Neural progenitor cell (in vitro differentiated cells): ENCODE data around the gene VWA5B2. TPM values are rescaled to one million over a fixed set of nuclear protein-coding genes. Genes with fewer than 3 reads are reported as not detected.
A peak's percentile ranks its signal among the peaks of the same experiment; 100 is the strongest.

Source experiments
- DNase-seq: peaks from one replicate; pipeline ENCODE4 v3.0.0-alpha.2; 2016; ENCODE audit warnings: low spot score
- H2AFZ ChIP-seq: fragments of 200-600 bp; sonication (generic); replicated peaks from 2 replicates; pipeline ENCODE4 v1.6.1; 2016; ENCODE audit warnings: antibody characterized with exemption
- H3F3A ChIP-seq: fragments of 200-600 bp; sonication (generic); 2 replicates; pipeline ENCODE4 v1.6.1; 2016; ENCODE audit warnings: antibody characterized with exemption, low read depth
- H3K27ac ChIP-seq: fragments of 200-600 bp; sonication (generic); 2 replicates; pipeline ENCODE4 v1.5.1; 2016; ENCODE audit warnings: mild to moderate bottlenecking
- H3K27me3 ChIP-seq: fragments of 200-600 bp; sonication (generic); 2 replicates; pipeline ENCODE4 v1.6.1; 2016; ENCODE audit warnings: mild to moderate bottlenecking, moderate library complexity
- H3K36me3 ChIP-seq: fragments of 200-600 bp; sonication (generic); 2 replicates; pipeline ENCODE4 v1.5.1; 2016
- H3K4me1 ChIP-seq: fragments of 200-600 bp; sonication (generic); 2 replicates; pipeline ENCODE4 v1.6.1; 2016; ENCODE audit warnings: mixed run types
- H3K4me2 ChIP-seq: fragments of 200-600 bp; sonication (generic); 2 replicates; pipeline ENCODE4 v1.6.1; 2016
- H3K4me3 ChIP-seq: fragments of 200-600 bp; sonication (generic); 2 replicates; pipeline ENCODE4 v1.5.1; 2016
- H3K79me2 ChIP-seq: fragments of 200-600 bp; sonication (generic); 2 replicates; pipeline ENCODE4 v1.6.1; 2016; ENCODE audit warnings: low read depth
- H3K9ac ChIP-seq: fragments of 200-600 bp; sonication (generic); 2 replicates; pipeline ENCODE4 v1.6.1; 2016
- H3K9me3 ChIP-seq: fragments of 200-600 bp; sonication (generic); 2 replicates; pipeline ENCODE4 v1.5.1; 2016; ENCODE audit warnings: low read depth
- H4K20me1 ChIP-seq: fragments of 200-600 bp; sonication (generic); 2 replicates; pipeline ENCODE4 v1.6.1; 2016; ENCODE audit warnings: low read depth
- H3K27ac Mint-ChIP-seq: 3 replicates; pipeline ENCODE4 v1.8.0; 2021; ENCODE audit warnings: mixed read lengths
- H3K27me3 Mint-ChIP-seq: 2 replicates; pipeline ENCODE4 v1.8.0; 2022; ENCODE audit warnings: low read depth, mild to moderate bottlenecking, inconsistent platforms, moderate library complexity, mixed read lengths; ENCODE audit not compliant: insufficient read depth
- H3K36me3 Mint-ChIP-seq: 3 replicates; pipeline ENCODE4 v1.8.0; 2021; ENCODE audit warnings: mixed read lengths
- H3K4me1 Mint-ChIP-seq: 3 replicates; pipeline ENCODE4 v1.8.0; 2021; ENCODE audit warnings: mixed read lengths
- H3K4me3 Mint-ChIP-seq: 3 replicates; pipeline ENCODE4 v1.8.0; 2021; ENCODE audit warnings: mild to moderate bottlenecking, moderate library complexity, mixed read lengths
- H3K9me3 Mint-ChIP-seq: 3 replicates; pipeline ENCODE4 v1.8.0; 2020; ENCODE audit warnings: mixed read lengths
- CTCF ChIP-seq: fragments of 200-600 bp; sonication (generic); IDR thresholded peaks from 2 replicates; pipeline ENCODE4 v1.5.1; 2017; ENCODE audit warnings: antibody characterized with exemption, mild to moderate bottlenecking
- EZH2 ChIP-seq: fragments of 200-600 bp; sonication (generic); IDR thresholded peaks from 2 replicates; pipeline ENCODE4 v1.6.1; 2017; ENCODE audit warnings: antibody characterized with exemption, mild to moderate bottlenecking, moderate library complexity
- EZH2phosphoT487 ChIP-seq: fragments of 200-600 bp; sonication (generic); IDR thresholded peaks from 2 replicates; pipeline ENCODE4 v1.6.1; 2017; ENCODE audit warnings: antibody characterized with exemption
- total RNA-seq: library from RNA; depleted of rRNA; stranded (reverse); fragments of >200 nt; gene quantifications from 2 replicates; pipeline ENCODE4 v1.2.3, GENCODE V29; 2015; ENCODE audit warnings: low replicate concordance

VWA5B2 gene
- total RNA-seq, 1 donor from 2014 or later: not detected

- H3K27ac Mint-ChIP-seq: no peak overlapping the region
- TF ChIP-seq EZH2phosphoT487 (no peak), EZH2 (no peak), CTCF (no peak)
- H3K4me3 ChIP-seq: no peak overlapping the region
- no peaks in the 10 kb centered on the region for H3K9me3 ChIP-seq
- H3K4me1 Mint-ChIP-seq: no peaks in the 10 kb centered on the region
- no peaks in the 10 kb centered on the region for H3K4me1 ChIP-seq
- no peaks in the 10 kb centered on the region for H3K36me3 ChIP-seq
- no peak overlapping the region for H3K4me3 Mint-ChIP-seq
- no peak for DNase-seq
- peaks cover 31% of the 10 kb centered on the region for H4K20me1 ChIP-seq
- H3K9me3 Mint-ChIP-seq: no peaks in the 10 kb centered on the region
- no peaks in the 10 kb centered on the region for H3K79me2 ChIP-seq
- peaks cover 5% of the 10 kb centered on the region for H3F3A ChIP-seq
- peaks cover 14% of the 10 kb centered on the region for H3K27me3 Mint-ChIP-seq
- no peak overlapping the region for H2AFZ ChIP-seq
- H3K9ac ChIP-seq: no peak overlapping the region
- peaks cover 5% of the 10 kb centered on the region for H3K27me3 ChIP-seq
- H3K4me2 ChIP-seq: no peak overlapping the region
- peaks cover 1% of the 10 kb centered on the region for H3K36me3 Mint-ChIP-seq
- H3K27ac ChIP-seq: no peak overlapping the region
Measured at GRCh38 chr3:184239221-184239620, 9.8 kb downstream of the VWA5B2 start.

GRCh38 chr3:184239708-184240107 lies 10.3 kb downstream of the VWA5B2 start:
- peaks cover 1% of the 10 kb centered on the region for H3K36me3 Mint-ChIP-seq
- H3K27ac Mint-ChIP-seq: no peak overlapping the region
- Histone ChIP-seq H3K4me3 (no peak overlapping the region), H3K27me3 (no peaks in the 10 kb centered on the region), H3K27ac (no peak overlapping the region), H3K9me3 (no peaks in the 10 kb centered on the region), H3K4me1 (no peaks in the 10 kb centered on the region), H3K79me2 (no peaks in the 10 kb centered on the region), H2AFZ (no peak overlapping the region), H3K4me2 (no peak overlapping the region), H3K9ac (no peak overlapping the region), H4K20me1 (peaks cover 31% of the 10 kb centered on the region), H3F3A (peaks cover 5% of the 10 kb centered on the region), H3K36me3 (no peaks in the 10 kb centered on the region)
- no peaks in the 10 kb centered on the region for H3K9me3 Mint-ChIP-seq
- TF ChIP-seq EZH2phosphoT487 (no peak), CTCF (no peak), EZH2 (no peak)
- H3K4me1 Mint-ChIP-seq: no peaks in the 10 kb centered on the region
- no peak overlapping the region for H3K4me3 Mint-ChIP-seq
- peaks cover 14% of the 10 kb centered on the region for H3K27me3 Mint-ChIP-seq
- DNase-seq: no peak

GRCh38 chr3:184240384-184241140 lies 11.2 kb downstream of the VWA5B2 start:
- Histone ChIP-seq H3K27ac (no peak overlapping the region), H2AFZ (no peak overlapping the region), H3K9ac (no peak overlapping the region), H3K79me2 (no peaks in the 10 kb centered on the region), H3K27me3 (no peaks in the 10 kb centered on the region), H3K4me1 (no peaks in the 10 kb centered on the region), H3K4me2 (no peak overlapping the region), H4K20me1 (peaks cover 31% of the 10 kb centered on the region), H3K4me3 (no peak overlapping the region), H3F3A (peaks cover 5% of the 10 kb centered on the region), H3K9me3 (no peaks in the 10 kb centered on the region), H3K36me3 (no peaks in the 10 kb centered on the region)
- peak; percentile 59 for DNase-seq
- Mint-ChIP-seq H3K27ac (no peak overlapping the region), H3K4me3 (peak overlapping the region; percentile 24), H3K9me3 (no peaks in the 10 kb centered on the region), H3K36me3 (peaks cover 1% of the 10 kb centered on the region), H3K27me3 (peaks cover 11% of the 10 kb centered on the region), H3K4me1 (no peaks in the 10 kb centered on the region)
- no peak for TF ChIP-seq EZH2phosphoT487
- no peak for TF ChIP-seq CTCF
- no peak for TF ChIP-seq EZH2
